ENCODE data around the gene ABCA10.

DNA sequence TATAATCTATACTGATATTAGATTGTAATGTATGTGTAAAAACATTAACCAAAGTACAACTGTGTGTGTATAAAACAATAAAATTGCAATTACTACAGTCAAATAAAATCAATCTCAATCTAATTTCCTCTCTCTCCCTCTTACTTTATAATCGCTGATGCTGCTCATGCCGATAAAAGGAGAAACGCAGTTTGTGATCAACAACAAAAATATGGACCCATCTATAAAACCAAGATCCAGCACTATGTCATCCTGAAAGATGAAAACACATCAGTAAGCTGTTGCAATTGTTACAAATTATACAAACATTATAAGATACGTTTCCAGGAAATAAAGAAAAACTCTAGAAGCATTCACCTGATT, 53.4 kb downstream of the ABCA10 start:
- no peak for TF ChIP-seq POLR2A (IDR thresholded peaks at IDR 0.05; ENCODE audit: low read depth, low read length)
- TF ChIP-seq TAF1 (IDR thresholded peaks at IDR 0.05; ENCODE audit: low read depth, low read length): no peak

Measured in GM12891 (cell line).